AG04449 (cell line): ENCODE data around the gene ITGA8.
A peak's percentile ranks its signal among the peaks of the same experiment; 100 is the strongest.
"Not testable (repeated sequence)": the region's sequence is repeated elsewhere in the genome, so short reads cannot be mapped to it uniquely, and the experiment has no call there.

Source experiments
- CTCF ChIA-PET: fragments of 350-600 bp; formaldehyde crosslinking; extraction: SDS; loops from one replicate; lab custom pipeline; 2021; ENCODE audit warnings: antibody characterized with exemption; lab: Yijun Ruan, JAX
- POLR2A ChIA-PET: fragments of 400-600, 350-600 bp; formaldehyde crosslinking; extraction: SDS; loops from one replicate; lab custom pipeline; 2020; ENCODE audit warnings: antibody characterized with exemption, inconsistent platforms; lab: Yijun Ruan, JAX
- DNase-seq: peaks from one replicate; pipeline ENCODE4 v3.0.0-alpha.2; 2010; ENCODE audit warnings: low read depth, low spot score
- H3K4me3 ChIP-seq: 2 replicates; pipeline ENCODE4 v1.5.1; 2011; ENCODE audit warnings: low read depth, mild to moderate bottlenecking, control low read depth, low read length
- TF ChIP-seq, protein P1 (sequence below): IDR thresholded peaks from one replicate; pipeline ENCODE4 v1.5.1; 2011; ENCODE audit warnings: mild to moderate bottlenecking, moderate library complexity, low read length, control low read depth, inconsistent platforms; ENCODE audit not compliant: insufficient read depth; ENCODE audit errors: missing control alignments

Gene ITGA8

GRCh38 chr10:15585303-15585715 is 134.4 kb downstream of the ITGA8 start:
- CTCF ChIA-PET, result interaction anchor here (0.6 to 5.5 kb wide), 50 partner anchors 8 to 302 kb away, joined by 3 to 50 read pairs (median 4); no protein-coding TSS in a partner anchor

DNA sequence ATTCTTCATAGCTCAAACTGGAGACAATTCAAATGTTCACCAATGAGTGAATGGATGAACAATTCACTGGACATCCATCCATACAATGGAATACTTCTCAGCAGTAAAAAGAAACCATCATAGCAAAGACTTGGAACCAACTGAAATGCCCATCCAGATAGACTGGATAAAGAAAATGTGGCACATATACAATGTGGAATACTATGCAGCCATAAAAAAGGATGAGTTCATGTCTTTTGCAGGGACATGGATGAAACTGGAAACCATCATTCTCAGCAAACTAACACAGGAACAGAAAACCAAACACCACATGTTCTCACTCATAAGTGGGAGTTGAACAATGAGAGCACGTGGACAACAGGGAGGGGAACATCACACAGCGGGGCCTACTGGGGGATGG is 136.8 kb downstream of the ITGA8 start:
- CTCF ChIA-PET, result interaction anchor here (0.9 to 1.6 kb wide), 3 partner anchors 20 to 89 kb away, joined by 3 to 4 read pairs (median 3); no protein-coding TSS in a partner anchor
- DNase-seq, POLR2A ChIA-PET: not testable (repeated sequence)

More at GRCh38 chr10:15585303-15585715, 134.4 kb downstream of the ITGA8 start:
- no peak for DNase-seq
- H3K4me3 ChIP-seq, result no peak overlapping the region
- TF ChIP-seq, protein P1, sequence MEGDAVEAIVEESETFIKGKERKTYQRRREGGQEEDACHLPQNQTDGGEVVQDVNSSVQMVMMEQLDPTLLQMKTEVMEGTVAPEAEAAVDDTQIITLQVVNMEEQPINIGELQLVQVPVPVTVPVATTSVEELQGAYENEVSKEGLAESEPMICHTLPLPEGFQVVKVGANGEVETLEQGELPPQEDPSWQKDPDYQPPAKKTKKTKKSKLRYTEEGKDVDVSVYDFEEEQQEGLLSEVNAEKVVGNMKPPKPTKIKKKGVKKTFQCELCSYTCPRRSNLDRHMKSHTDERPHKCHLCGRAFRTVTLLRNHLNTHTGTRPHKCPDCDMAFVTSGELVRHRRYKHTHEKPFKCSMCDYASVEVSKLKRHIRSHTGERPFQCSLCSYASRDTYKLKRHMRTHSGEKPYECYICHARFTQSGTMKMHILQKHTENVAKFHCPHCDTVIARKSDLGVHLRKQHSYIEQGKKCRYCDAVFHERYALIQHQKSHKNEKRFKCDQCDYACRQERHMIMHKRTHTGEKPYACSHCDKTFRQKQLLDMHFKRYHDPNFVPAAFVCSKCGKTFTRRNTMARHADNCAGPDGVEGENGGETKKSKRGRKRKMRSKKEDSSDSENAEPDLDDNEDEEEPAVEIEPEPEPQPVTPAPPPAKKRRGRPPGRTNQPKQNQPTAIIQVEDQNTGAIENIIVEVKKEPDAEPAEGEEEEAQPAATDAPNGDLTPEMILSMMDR, result peak; percentile 83
- POLR2A ChIA-PET, result no interaction called here

GRCh38 chr10:15579605-15580004 is 140.1 kb downstream of the ITGA8 start:
- no peak overlapping the region for H3K4me3 ChIP-seq
- DNase-seq, result no peak
- CTCF ChIA-PET, result interaction anchor here (0.6 to 2.9 kb wide), 8 partner anchors 9 to 151 kb away, joined by 3 to 9 read pairs (median 3); no protein-coding TSS in a partner anchor
- TF ChIP-seq, protein P1, result no peak
- POLR2A ChIA-PET, result no interaction called here

More for the DNA sequence above, 136.8 kb downstream of the ITGA8 start:
- H3K4me3 ChIP-seq, result not testable (repeated sequence)

DNA sequence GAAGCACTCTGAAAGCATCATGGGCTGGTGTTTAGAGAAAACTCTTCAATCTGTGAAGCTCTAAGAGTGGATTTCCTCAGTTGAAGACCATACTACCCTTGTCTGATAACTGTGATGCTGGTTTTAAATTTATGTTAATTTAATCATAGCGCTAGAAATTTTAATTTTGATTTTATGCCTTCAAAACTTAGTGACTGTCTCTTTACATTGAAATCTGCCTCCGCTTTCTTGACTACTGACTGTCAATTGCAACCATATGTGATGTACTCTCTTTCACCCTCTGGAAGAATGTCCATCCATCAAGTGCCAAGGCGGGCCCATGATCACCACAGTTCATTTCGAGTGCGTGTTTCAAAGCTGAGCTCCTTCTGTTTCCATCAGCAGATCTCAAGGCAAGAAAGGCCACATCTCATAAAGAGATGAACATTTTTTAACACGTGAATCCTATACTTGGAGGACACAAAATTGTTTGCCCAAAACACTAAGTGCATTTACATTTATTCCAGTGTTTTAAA is 147.1 kb downstream of the ITGA8 start:
- TF ChIP-seq, protein P1, result no peak
- no peak for DNase-seq
- CTCF ChIA-PET, result interaction anchor here (1.2 to 2.7 kb wide), 5 partner anchors 9 to 147 kb away, joined by 3 to 13 read pairs (median 5); partner anchors contain the start of gene ITGA8
- no peak overlapping the region for H3K4me3 ChIP-seq
- POLR2A ChIA-PET, result no interaction called here

- DNase-seq, result peak; percentile 7
- POLR2A ChIA-PET, result no interaction called here
- H3K4me3 ChIP-seq, result no peak overlapping the region
- CTCF ChIA-PET, result interaction anchor here (0.9 to 2.7 kb wide), 6 partner anchors 8 to 153 kb away, joined by 3 to 13 read pairs (median 4); partner anchors contain the start of gene ITGA8
- TF ChIP-seq, protein P1, result no peak
These were observed 148.1 kb downstream of the ITGA8 start for GRCh38 chr10:15571575-15571974.

GRCh38 chr10:15570738-15571339 is 148.9 kb downstream of the ITGA8 start:
- POLR2A ChIA-PET, result no interaction called here
- H3K4me3 ChIP-seq, result no peak overlapping the region
- DNase-seq, result no peak
- CTCF ChIA-PET, result interaction anchor here (0.9 to 5.3 kb wide), 7 partner anchors 8 to 154 kb away, joined by 3 to 42 read pairs (median 8); partner anchors contain the start of gene ITGA8
- TF ChIP-seq, protein P1, result no peak
